GM12878 (cell line): ENCODE results near the gene PRR15.

Experiments used
- BCL11A ChIP-seq: IDR thresholded peaks from 2 replicates; pipeline ENCODE4 v1.6.1; 2011; ENCODE audit warnings: low read depth, low read length
- BRCA1 ChIP-seq: IDR thresholded peaks from 2 replicates; pipeline ENCODE4 v1.6.1; 2011; ENCODE audit warnings: low read depth, low read length, improper control_type of control experiment
- PAX8 ChIP-seq: fragments of 450-650 bp; IDR thresholded peaks from 2 replicates; pipeline ENCODE4 v1.6.1; 2017; ENCODE audit warnings: mild to moderate bottlenecking, moderate library complexity
- POLR2A ChIP-seq: IDR thresholded peaks from 2 replicates; pipeline ENCODE4 v1.6.1; 2011; ENCODE audit warnings: low read depth, mild to moderate bottlenecking, low read length
- RAD21 ChIP-seq: IDR thresholded peaks from 2 replicates; pipeline ENCODE4 v1.6.1; 2011; ENCODE audit warnings: mild to moderate bottlenecking, low read depth, low read length, moderate library complexity; ENCODE audit not compliant: insufficient read depth
- RFX5 ChIP-seq: IDR thresholded peaks from 2 replicates; pipeline ENCODE4 v1.6.1; 2011; ENCODE audit warnings: low read depth, low read length, improper control_type of control experiment
- RUNX3 ChIP-seq: IDR thresholded peaks from 2 replicates; pipeline ENCODE4 v1.6.1; 2012; ENCODE audit warnings: low read length, inconsistent platforms
- SMAD1 ChIP-seq: fragments of 450-650 bp; IDR thresholded peaks from 2 replicates; pipeline ENCODE4 v1.6.1; 2018; ENCODE audit warnings: mild to moderate bottlenecking, low read depth; ENCODE audit not compliant: partially characterized antibody
- SP1 ChIP-seq: IDR thresholded peaks from one replicate; pipeline ENCODE4 v1.6.1; 2011; ENCODE audit warnings: low read depth, low read length
- TCF3 ChIP-seq: IDR thresholded peaks from 2 replicates; pipeline ENCODE4 v1.6.1; 2012; ENCODE audit warnings: low read depth, mild to moderate bottlenecking, low read length, borderline replicate concordance; ENCODE audit not compliant: insufficient read depth
- TF ChIP-seq, protein P1 (sequence below), 3 experiments: IDR thresholded peaks in 2 of 3; conservative IDR thresholded peaks in 1 of 3; 2 replicates each; pipeline ENCODE4 v1.5.1; 2011; ENCODE audit warnings: low read depth in 3 of 3, low read length in 3 of 3, mild to moderate bottlenecking in 3 of 3, control low read depth in 2 of 3, moderate library complexity in 2 of 3, inconsistent platforms in 1 of 3, mixed read lengths in 1 of 3; ENCODE audit not compliant: control insufficient read depth in 2 of 3, insufficient read depth in 1 of 3; ENCODE audit errors: extremely low read depth in 1 of 3
- TF ChIP-seq, protein P2 (sequence below): IDR thresholded peaks from 2 replicates; pipeline ENCODE4 v1.6.1; 2011; ENCODE audit warnings: borderline replicate concordance, low read depth, mild to moderate bottlenecking, moderate library complexity, mixed read lengths, low read length; ENCODE audit not compliant: insufficient read depth; ENCODE audit errors: extremely low read length
- TF ChIP-seq, protein P3 (sequence below): IDR thresholded peaks from 2 replicates; pipeline ENCODE4 v1.6.1; 2012; ENCODE audit warnings: mild to moderate bottlenecking, low read depth, low read length
- TF ChIP-seq, protein P4 (sequence below): IDR thresholded peaks from 2 replicates; pipeline ENCODE4 v1.6.1; 2012; ENCODE audit warnings: improper control_type of control experiment, low read depth, low read length; ENCODE audit not compliant: insufficient replicate concordance

DNA sequence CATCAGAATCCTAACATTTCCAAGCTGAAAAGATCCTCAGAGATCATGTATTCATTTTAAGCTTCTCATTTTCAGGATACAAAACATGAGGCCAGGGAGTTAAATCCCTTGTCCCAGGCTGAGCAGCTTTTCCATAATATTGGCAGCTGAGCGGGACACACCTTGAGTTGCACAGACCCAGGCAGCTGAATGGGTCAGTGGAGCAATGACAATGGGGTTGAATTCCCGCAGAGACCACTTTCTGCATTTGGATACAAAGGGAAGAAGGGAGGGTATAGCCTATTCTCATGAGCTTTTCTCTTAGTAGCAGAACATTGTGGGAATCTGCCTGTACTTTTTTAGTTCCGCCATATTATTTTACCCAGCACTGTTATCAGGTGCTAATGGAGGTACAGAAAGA, 49.5 kb downstream of the PRR15 start:
- TF ChIP-seq, protein P1, sequence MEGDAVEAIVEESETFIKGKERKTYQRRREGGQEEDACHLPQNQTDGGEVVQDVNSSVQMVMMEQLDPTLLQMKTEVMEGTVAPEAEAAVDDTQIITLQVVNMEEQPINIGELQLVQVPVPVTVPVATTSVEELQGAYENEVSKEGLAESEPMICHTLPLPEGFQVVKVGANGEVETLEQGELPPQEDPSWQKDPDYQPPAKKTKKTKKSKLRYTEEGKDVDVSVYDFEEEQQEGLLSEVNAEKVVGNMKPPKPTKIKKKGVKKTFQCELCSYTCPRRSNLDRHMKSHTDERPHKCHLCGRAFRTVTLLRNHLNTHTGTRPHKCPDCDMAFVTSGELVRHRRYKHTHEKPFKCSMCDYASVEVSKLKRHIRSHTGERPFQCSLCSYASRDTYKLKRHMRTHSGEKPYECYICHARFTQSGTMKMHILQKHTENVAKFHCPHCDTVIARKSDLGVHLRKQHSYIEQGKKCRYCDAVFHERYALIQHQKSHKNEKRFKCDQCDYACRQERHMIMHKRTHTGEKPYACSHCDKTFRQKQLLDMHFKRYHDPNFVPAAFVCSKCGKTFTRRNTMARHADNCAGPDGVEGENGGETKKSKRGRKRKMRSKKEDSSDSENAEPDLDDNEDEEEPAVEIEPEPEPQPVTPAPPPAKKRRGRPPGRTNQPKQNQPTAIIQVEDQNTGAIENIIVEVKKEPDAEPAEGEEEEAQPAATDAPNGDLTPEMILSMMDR (IDR thresholded peaks at IDR 0.05 in 2 of 3, conservative IDR thresholded peaks at IDR 0.05 in 1 of 3; ENCODE audit: control insufficient read depth in 2 of 3, extremely low read depth in 1 of 3, insufficient read depth in 1 of 3, low read depth in 3 of 3, low read length in 3 of 3) = no peak
- TF ChIP-seq RAD21 (no peak), SP1 (no peak), TCF3 (no peak), SMAD1 (no peak), RFX5 (no peak), PAX8 (no peak), POLR2A (no peak), BRCA1 (no peak), BCL11A (no peak), RUNX3 (no peak)
- TF ChIP-seq, protein P2, sequence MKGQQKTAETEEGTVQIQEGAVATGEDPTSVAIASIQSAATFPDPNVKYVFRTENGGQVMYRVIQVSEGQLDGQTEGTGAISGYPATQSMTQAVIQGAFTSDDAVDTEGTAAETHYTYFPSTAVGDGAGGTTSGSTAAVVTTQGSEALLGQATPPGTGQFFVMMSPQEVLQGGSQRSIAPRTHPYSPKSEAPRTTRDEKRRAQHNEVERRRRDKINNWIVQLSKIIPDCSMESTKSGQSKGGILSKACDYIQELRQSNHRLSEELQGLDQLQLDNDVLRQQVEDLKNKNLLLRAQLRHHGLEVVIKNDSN = no peak
- TF ChIP-seq, protein P3, sequence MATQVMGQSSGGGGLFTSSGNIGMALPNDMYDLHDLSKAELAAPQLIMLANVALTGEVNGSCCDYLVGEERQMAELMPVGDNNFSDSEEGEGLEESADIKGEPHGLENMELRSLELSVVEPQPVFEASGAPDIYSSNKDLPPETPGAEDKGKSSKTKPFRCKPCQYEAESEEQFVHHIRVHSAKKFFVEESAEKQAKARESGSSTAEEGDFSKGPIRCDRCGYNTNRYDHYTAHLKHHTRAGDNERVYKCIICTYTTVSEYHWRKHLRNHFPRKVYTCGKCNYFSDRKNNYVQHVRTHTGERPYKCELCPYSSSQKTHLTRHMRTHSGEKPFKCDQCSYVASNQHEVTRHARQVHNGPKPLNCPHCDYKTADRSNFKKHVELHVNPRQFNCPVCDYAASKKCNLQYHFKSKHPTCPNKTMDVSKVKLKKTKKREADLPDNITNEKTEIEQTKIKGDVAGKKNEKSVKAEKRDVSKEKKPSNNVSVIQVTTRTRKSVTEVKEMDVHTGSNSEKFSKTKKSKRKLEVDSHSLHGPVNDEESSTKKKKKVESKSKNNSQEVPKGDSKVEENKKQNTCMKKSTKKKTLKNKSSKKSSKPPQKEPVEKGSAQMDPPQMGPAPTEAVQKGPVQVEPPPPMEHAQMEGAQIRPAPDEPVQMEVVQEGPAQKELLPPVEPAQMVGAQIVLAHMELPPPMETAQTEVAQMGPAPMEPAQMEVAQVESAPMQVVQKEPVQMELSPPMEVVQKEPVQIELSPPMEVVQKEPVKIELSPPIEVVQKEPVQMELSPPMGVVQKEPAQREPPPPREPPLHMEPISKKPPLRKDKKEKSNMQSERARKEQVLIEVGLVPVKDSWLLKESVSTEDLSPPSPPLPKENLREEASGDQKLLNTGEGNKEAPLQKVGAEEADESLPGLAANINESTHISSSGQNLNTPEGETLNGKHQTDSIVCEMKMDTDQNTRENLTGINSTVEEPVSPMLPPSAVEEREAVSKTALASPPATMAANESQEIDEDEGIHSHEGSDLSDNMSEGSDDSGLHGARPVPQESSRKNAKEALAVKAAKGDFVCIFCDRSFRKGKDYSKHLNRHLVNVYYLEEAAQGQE = no peak
- TF ChIP-seq, protein P4, sequence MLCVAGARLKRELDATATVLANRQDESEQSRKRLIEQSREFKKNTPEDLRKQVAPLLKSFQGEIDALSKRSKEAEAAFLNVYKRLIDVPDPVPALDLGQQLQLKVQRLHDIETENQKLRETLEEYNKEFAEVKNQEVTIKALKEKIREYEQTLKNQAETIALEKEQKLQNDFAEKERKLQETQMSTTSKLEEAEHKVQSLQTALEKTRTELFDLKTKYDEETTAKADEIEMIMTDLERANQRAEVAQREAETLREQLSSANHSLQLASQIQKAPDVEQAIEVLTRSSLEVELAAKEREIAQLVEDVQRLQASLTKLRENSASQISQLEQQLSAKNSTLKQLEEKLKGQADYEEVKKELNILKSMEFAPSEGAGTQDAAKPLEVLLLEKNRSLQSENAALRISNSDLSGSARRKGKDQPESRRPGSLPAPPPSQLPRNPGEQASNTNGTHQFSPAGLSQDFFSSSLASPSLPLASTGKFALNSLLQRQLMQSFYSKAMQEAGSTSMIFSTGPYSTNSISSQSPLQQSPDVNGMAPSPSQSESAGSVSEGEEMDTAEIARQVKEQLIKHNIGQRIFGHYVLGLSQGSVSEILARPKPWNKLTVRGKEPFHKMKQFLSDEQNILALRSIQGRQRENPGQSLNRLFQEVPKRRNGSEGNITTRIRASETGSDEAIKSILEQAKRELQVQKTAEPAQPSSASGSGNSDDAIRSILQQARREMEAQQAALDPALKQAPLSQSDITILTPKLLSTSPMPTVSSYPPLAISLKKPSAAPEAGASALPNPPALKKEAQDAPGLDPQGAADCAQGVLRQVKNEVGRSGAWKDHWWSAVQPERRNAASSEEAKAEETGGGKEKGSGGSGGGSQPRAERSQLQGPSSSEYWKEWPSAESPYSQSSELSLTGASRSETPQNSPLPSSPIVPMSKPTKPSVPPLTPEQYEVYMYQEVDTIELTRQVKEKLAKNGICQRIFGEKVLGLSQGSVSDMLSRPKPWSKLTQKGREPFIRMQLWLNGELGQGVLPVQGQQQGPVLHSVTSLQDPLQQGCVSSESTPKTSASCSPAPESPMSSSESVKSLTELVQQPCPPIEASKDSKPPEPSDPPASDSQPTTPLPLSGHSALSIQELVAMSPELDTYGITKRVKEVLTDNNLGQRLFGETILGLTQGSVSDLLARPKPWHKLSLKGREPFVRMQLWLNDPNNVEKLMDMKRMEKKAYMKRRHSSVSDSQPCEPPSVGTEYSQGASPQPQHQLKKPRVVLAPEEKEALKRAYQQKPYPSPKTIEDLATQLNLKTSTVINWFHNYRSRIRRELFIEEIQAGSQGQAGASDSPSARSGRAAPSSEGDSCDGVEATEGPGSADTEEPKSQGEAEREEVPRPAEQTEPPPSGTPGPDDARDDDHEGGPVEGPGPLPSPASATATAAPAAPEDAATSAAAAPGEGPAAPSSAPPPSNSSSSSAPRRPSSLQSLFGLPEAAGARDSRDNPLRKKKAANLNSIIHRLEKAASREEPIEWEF = no peak
